ENCODE measurements around the gene CCDC188.

CCDC188 gene

DNA sequence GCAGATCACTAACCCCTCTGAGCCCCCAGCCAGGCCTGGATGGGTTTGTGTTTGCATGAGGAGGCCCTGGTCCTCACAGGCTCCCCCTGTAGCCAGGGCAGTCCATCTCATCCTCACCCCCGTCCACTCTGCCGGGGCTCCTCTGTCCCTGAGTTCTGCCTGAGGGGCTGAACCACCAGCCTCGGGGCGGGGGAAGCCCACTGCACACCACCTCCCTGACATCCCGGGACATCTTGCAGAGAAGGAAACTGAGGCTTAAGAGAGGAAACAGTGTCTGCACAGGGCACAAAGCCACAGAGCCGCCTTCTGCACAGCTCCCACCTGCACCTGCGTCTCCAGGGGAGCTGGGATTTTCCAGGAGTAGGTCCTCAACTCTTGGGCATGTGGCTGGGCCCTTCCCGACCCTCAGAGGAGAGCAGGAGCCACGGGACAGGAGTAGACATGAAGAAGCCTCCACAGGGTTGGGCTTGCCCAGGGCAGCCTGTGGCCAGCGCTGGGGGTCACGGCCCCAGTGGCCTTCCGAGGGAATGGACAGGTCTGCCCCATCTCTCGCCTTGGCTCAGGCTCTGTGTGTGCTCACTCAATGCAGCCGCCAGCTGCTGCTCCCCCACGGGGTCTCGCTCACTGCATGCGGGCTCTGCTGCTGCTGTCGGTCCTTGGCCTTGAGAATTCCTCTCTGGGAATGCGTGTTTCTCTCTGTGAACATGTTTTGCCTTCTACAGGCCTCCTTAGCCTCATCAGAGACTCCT, 45.4 kb upstream of the CCDC188 start:
- TF ChIP-seq, protein P1, sequence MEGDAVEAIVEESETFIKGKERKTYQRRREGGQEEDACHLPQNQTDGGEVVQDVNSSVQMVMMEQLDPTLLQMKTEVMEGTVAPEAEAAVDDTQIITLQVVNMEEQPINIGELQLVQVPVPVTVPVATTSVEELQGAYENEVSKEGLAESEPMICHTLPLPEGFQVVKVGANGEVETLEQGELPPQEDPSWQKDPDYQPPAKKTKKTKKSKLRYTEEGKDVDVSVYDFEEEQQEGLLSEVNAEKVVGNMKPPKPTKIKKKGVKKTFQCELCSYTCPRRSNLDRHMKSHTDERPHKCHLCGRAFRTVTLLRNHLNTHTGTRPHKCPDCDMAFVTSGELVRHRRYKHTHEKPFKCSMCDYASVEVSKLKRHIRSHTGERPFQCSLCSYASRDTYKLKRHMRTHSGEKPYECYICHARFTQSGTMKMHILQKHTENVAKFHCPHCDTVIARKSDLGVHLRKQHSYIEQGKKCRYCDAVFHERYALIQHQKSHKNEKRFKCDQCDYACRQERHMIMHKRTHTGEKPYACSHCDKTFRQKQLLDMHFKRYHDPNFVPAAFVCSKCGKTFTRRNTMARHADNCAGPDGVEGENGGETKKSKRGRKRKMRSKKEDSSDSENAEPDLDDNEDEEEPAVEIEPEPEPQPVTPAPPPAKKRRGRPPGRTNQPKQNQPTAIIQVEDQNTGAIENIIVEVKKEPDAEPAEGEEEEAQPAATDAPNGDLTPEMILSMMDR (IDR thresholded peaks at IDR 0.05), result no peak
- H3K9me3 ChIP-seq, result no peaks in the 10 kb centered on the region
- H3K36me3 ChIP-seq, result no peaks in the 10 kb centered on the region
- H3K4me1 ChIP-seq (ENCODE audit: control insufficient read depth in 1 of 2, insufficient read depth in 1 of 2, low read depth in 1 of 2, low read length in 1 of 2), result no peaks in the 10 kb centered on the region
- no peak overlapping the region for H3K4me3 ChIP-seq (ENCODE audit: low read depth in 1 of 2, low read length in 1 of 2)
- H3K27me3 ChIP-seq, result no peaks in the 10 kb centered on the region
- no peak overlapping the region for H3K27ac ChIP-seq

DNA sequence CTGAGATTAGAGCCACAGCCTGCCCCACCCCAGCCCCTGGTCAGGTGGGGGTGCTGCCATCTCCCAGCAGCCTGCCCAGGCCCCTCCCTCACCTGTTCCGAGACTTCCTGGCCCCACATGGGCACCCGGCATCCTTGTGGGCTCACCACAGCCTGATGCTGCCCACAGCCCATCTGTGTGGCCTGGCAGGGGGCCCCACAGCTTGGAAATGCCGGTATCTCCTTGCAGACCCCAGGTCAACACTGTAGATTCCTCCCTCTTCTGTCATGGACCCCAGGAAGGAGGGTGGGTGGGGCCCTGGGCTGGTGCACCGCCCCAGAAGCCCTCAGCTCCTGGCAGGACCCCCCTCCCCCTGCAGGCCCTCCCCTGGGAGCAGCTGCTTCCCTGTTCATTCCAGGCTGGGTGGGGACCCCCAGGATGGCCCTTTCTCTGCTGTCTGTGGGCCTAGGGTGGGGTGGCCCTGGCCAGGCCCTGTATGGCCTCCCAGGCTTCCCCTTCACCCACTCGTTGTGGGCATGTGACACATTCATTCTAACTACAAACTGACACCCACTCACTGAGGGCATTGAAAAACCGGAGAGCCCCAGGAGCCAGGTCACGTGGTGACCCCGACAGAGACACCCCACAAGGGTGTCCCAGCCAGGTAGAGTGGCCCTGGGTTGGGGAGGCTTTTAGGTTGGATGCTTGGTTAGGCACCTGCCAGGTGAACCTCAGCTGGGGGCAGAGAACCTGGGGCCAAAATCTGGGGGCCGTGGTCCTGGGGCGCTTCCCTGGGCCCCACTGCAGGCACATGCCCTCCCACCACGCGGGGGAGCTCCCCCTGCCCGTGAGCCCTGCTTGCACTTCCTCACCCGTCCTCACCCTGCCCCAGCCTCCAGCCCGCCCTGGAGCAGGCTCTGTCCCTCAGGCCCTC, 44.1 kb upstream of the CCDC188 start:
- Histone ChIP-seq H3K36me3 (no peaks in the 10 kb centered on the region), H3K27ac (no peak overlapping the region), H3K4me3 (ENCODE audit: low read depth in 1 of 2, low read length in 1 of 2) (no peak overlapping the region), H3K4me1 (ENCODE audit: control insufficient read depth in 1 of 2, insufficient read depth in 1 of 2, low read depth in 1 of 2, low read length in 1 of 2) (no peaks in the 10 kb centered on the region), H3K27me3 (no peaks in the 10 kb centered on the region), H3K9me3 (no peaks in the 10 kb centered on the region)
- TF ChIP-seq, protein P1 (IDR thresholded peaks at IDR 0.05), result no peak

DNA sequence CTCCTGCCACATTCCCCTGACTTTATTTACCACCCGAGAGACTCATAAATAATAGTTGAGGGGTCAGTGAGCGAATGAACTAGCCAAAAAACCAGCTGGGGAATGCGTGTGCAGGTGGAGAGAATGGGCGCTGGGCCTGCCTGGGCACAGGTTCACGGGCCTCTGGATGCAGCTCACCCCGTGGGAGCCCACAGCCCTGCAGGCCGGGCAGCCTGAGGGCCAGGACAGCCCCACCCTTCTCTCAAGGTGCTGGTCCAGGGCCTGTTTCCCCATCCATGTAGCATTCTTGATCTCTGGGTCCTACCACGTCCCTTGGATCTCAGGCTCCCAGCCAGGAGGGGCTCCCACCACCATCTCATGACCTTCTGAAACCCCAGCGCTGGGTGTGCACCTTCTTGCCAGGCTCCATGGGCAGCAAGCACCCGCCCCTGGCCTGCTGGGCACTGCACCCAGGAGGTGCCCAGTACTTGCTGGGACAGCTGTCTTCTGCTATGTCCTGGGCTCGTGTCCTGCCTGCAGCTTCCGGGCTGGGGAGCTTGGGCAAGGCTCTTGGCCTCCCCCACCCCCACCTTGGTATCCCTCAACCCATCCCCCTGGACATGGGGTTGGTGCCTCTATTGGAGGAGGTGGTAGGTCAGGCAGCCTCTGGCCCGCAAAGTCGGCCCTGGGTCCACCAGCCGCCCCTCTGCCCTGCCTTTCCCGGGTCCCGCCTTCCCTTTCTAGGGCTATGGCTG, 43.1 kb upstream of the CCDC188 start:
- no peaks in the 10 kb centered on the region for H3K36me3 ChIP-seq
- no peak overlapping the region for H3K27ac ChIP-seq
- H3K4me3 ChIP-seq (ENCODE audit: low read depth in 1 of 2, low read length in 1 of 2), result no peak overlapping the region
- no peaks in the 10 kb centered on the region for H3K9me3 ChIP-seq
- H3K4me1 ChIP-seq (ENCODE audit: control insufficient read depth in 1 of 2, insufficient read depth in 1 of 2, low read depth in 1 of 2, low read length in 1 of 2), result no peaks in the 10 kb centered on the region
- H3K27me3 ChIP-seq, result no peaks in the 10 kb centered on the region
- TF ChIP-seq, protein P1 (IDR thresholded peaks at IDR 0.05), result no peak

DNA sequence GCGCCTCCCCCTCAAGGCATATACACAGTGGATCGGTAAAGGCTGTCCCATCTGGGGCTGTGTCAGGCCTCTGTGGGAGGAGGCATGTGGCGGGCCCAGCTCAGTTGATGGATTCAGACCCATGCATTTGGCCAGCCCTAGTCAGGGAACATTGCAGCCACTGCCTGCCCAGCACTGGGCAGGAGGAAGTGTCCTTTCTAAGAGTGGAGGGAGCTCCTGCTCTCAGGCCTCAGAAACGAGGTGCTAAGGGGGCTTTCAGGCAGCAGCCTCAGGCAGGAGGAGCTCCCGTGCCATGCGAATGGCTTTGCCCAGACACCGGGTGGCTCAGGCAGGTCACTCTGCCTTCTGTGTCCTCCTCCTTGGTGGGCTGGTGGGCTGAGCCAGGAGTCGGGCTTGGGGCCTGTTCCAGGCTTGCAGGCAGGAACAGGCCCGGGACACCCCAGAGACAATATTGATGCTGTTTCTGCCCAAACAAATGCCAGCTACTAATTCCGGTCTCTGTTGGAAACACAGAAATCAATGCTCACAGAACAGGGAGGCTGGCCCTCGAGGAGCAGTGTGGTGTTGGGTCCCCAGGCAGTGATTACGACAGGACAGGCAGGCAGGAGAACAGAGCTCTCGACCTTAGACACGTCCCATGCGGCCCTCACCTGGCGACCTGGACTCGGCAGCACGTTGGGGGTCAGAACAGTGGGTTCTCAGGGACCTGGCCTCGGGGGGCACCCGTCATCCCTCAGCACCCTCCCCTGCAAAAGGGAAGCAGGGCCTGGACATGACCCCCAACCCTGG, 42.3 kb upstream of the CCDC188 start:
- no peak overlapping the region for H3K27ac ChIP-seq
- TF ChIP-seq, protein P1 (IDR thresholded peaks at IDR 0.05), result no peak

More for the DNA sequence above, 42.3 kb upstream of the CCDC188 start:
- Histone ChIP-seq H3K36me3 (no peaks in the 10 kb centered on the region), H3K4me1 (ENCODE audit: control insufficient read depth in 1 of 2, insufficient read depth in 1 of 2, low read depth in 1 of 2, low read length in 1 of 2) (no peaks in the 10 kb centered on the region), H3K27me3 (no peaks in the 10 kb centered on the region), H3K4me3 (ENCODE audit: low read depth in 1 of 2, low read length in 1 of 2) (no peak overlapping the region), H3K9me3 (no peaks in the 10 kb centered on the region)

All from neutrophil (primary cell).